ENCODE results near the gene FOXN3. TPM values are rescaled to one million over a fixed set of nuclear protein-coding genes. Genes with fewer than 3 reads are reported as not detected.

The FOXN3 gene
- total RNA-seq, 1 donor from 2014 or later, result 122 TPM

GRCh38 chr14:89131004-89131750 is 285.9 kb downstream of the FOXN3 start:
- H4K20me1 ChIP-seq (ENCODE audit: insufficient read depth, low read length), result no peaks in the 10 kb centered on the region
- no peaks in the 10 kb centered on the region for H3K4me1 ChIP-seq (ENCODE audit: insufficient read depth, low read length)
- H3K4me3 ChIP-seq (ENCODE audit: insufficient read depth, low read depth, low read length), result no peak overlapping the region
- H2AFZ ChIP-seq (ENCODE audit: low read depth, low read length), result no peak overlapping the region
- no peaks in the 10 kb centered on the region for H3K36me3 ChIP-seq (ENCODE audit: insufficient read depth, low read length)
- peaks cover 8% of the 10 kb centered on the region for H3K9me3 Mint-ChIP-seq (ENCODE audit: unreplicated experiment)
- DNase-seq (ENCODE audit: low read depth), result no peak
- H3K27ac ChIP-seq (ENCODE audit: low read depth, low read length), result no peak overlapping the region
- TF ChIP-seq CTCF (IDR thresholded peaks at IDR 0.05; ENCODE audit: insufficient read depth, low read depth, low read length) (no peak), EZH2 (IDR thresholded peaks at IDR 0.05; ENCODE audit: insufficient read depth, low read length) (no peak)
- H3K27me3 Mint-ChIP-seq (ENCODE audit: low read depth, unreplicated experiment), result peaks cover 12% of the 10 kb centered on the region
- no peaks in the 10 kb centered on the region for H3K79me2 ChIP-seq (ENCODE audit: insufficient read depth, low read length)
- no peaks in the 10 kb centered on the region for H3K27me3 ChIP-seq (ENCODE audit: insufficient read depth, low read length)
- FAIRE-seq, result no peak
- no peak overlapping the region for H3K4me3 Mint-ChIP-seq (ENCODE audit: unreplicated experiment)
- H3K9ac ChIP-seq (ENCODE audit: low read length), result no peak overlapping the region
- no peak overlapping the region for H3K27ac Mint-ChIP-seq (ENCODE audit: unreplicated experiment)
- no peaks in the 10 kb centered on the region for H3K9me3 ChIP-seq (ENCODE audit: insufficient read depth, low read depth, low read length)
- no peak overlapping the region for H3K4me2 ChIP-seq (ENCODE audit: low read length)
- peaks cover 1% of the 10 kb centered on the region for H3K36me3 Mint-ChIP-seq (ENCODE audit: low read depth, unreplicated experiment)
- no peaks in the 10 kb centered on the region for H3K4me1 Mint-ChIP-seq (ENCODE audit: low read depth, unreplicated experiment)

GRCh38 chr14:89129570-89129969 is 287.5 kb downstream of the FOXN3 start:
- no peaks in the 10 kb centered on the region for H3K4me1 Mint-ChIP-seq (ENCODE audit: low read depth, unreplicated experiment)
- no peak overlapping the region for H2AFZ ChIP-seq (ENCODE audit: low read depth, low read length)
- H3K27me3 ChIP-seq (ENCODE audit: insufficient read depth, low read length), result no peaks in the 10 kb centered on the region
- peaks cover 22% of the 10 kb centered on the region for H3K27me3 Mint-ChIP-seq (ENCODE audit: low read depth, unreplicated experiment)
- TF ChIP-seq CTCF (IDR thresholded peaks at IDR 0.05; ENCODE audit: insufficient read depth, low read depth, low read length), result no peak
- TF ChIP-seq EZH2 (IDR thresholded peaks at IDR 0.05; ENCODE audit: insufficient read depth, low read length), result no peak
- FAIRE-seq (no peak), DNase-seq (ENCODE audit: low read depth) (no peak)
- H3K27ac Mint-ChIP-seq (ENCODE audit: unreplicated experiment), result no peak overlapping the region
- no peaks in the 10 kb centered on the region for H3K36me3 ChIP-seq (ENCODE audit: insufficient read depth, low read length)
- H3K79me2 ChIP-seq (ENCODE audit: insufficient read depth, low read length), result no peaks in the 10 kb centered on the region
- no peak overlapping the region for H3K4me3 Mint-ChIP-seq (ENCODE audit: unreplicated experiment)
- H3K9ac ChIP-seq (ENCODE audit: low read length), result no peak overlapping the region
- H3K4me3 ChIP-seq (ENCODE audit: insufficient read depth, low read depth, low read length), result no peak overlapping the region
- H3K27ac ChIP-seq (ENCODE audit: low read depth, low read length), result no peak overlapping the region
- no peaks in the 10 kb centered on the region for H3K9me3 ChIP-seq (ENCODE audit: insufficient read depth, low read depth, low read length)
- no peaks in the 10 kb centered on the region for H3K36me3 Mint-ChIP-seq (ENCODE audit: low read depth, unreplicated experiment)
- H3K4me2 ChIP-seq (ENCODE audit: low read length), result no peak overlapping the region
- H3K4me1 ChIP-seq (ENCODE audit: insufficient read depth, low read length), result no peaks in the 10 kb centered on the region
- no peaks in the 10 kb centered on the region for H3K9me3 Mint-ChIP-seq (ENCODE audit: unreplicated experiment)
- H4K20me1 ChIP-seq (ENCODE audit: insufficient read depth, low read length), result no peaks in the 10 kb centered on the region

- no peaks in the 10 kb centered on the region for H3K79me2 ChIP-seq (ENCODE audit: insufficient read depth, low read length)
- no peaks in the 10 kb centered on the region for H4K20me1 ChIP-seq (ENCODE audit: insufficient read depth, low read length)
- Mint-ChIP-seq H3K36me3 (ENCODE audit: low read depth, unreplicated experiment) (no peaks in the 10 kb centered on the region), H3K9me3 (ENCODE audit: unreplicated experiment) (no peaks in the 10 kb centered on the region), H3K27me3 (ENCODE audit: low read depth, unreplicated experiment) (peaks cover 17% of the 10 kb centered on the region), H3K4me3 (ENCODE audit: unreplicated experiment) (no peak overlapping the region), H3K4me1 (ENCODE audit: low read depth, unreplicated experiment) (no peaks in the 10 kb centered on the region), H3K27ac (ENCODE audit: unreplicated experiment) (no peak overlapping the region)
- H3K27ac ChIP-seq (ENCODE audit: low read depth, low read length), result no peak overlapping the region
- H3K27me3 ChIP-seq (ENCODE audit: insufficient read depth, low read length), result no peaks in the 10 kb centered on the region
- H3K4me2 ChIP-seq (ENCODE audit: low read length), result no peak overlapping the region
- DNase-seq (ENCODE audit: low read depth), result no peak
- no peaks in the 10 kb centered on the region for H3K36me3 ChIP-seq (ENCODE audit: insufficient read depth, low read length)
- H3K9me3 ChIP-seq (ENCODE audit: insufficient read depth, low read depth, low read length), result no peaks in the 10 kb centered on the region
- no peak overlapping the region for H3K4me3 ChIP-seq (ENCODE audit: insufficient read depth, low read depth, low read length)
- FAIRE-seq, result no peak
- no peaks in the 10 kb centered on the region for H3K4me1 ChIP-seq (ENCODE audit: insufficient read depth, low read length)
- TF ChIP-seq EZH2 (IDR thresholded peaks at IDR 0.05; ENCODE audit: insufficient read depth, low read length) (no peak), CTCF (IDR thresholded peaks at IDR 0.05; ENCODE audit: insufficient read depth, low read depth, low read length) (no peak)
- no peak overlapping the region for H3K9ac ChIP-seq (ENCODE audit: low read length)
- H2AFZ ChIP-seq (ENCODE audit: low read depth, low read length), result no peak overlapping the region
These were observed 288.6 kb downstream of the FOXN3 start for GRCh38 chr14:89128311-89129026.

Measured in astrocyte (in vitro differentiated cells and primary cell).